ENCODE data around the gene LHX2. TPM values are rescaled to one million over a fixed set of nuclear protein-coding genes. Genes with fewer than 3 reads are reported as not detected.

The LHX2 gene
- total RNA-seq, 1 donor = not detected

- no peak overlapping the region for H3K4me3 ChIP-seq (ENCODE audit: low read depth, low read length)
- TF ChIP-seq, protein P1, sequence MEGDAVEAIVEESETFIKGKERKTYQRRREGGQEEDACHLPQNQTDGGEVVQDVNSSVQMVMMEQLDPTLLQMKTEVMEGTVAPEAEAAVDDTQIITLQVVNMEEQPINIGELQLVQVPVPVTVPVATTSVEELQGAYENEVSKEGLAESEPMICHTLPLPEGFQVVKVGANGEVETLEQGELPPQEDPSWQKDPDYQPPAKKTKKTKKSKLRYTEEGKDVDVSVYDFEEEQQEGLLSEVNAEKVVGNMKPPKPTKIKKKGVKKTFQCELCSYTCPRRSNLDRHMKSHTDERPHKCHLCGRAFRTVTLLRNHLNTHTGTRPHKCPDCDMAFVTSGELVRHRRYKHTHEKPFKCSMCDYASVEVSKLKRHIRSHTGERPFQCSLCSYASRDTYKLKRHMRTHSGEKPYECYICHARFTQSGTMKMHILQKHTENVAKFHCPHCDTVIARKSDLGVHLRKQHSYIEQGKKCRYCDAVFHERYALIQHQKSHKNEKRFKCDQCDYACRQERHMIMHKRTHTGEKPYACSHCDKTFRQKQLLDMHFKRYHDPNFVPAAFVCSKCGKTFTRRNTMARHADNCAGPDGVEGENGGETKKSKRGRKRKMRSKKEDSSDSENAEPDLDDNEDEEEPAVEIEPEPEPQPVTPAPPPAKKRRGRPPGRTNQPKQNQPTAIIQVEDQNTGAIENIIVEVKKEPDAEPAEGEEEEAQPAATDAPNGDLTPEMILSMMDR (IDR thresholded peaks at IDR 0.05; ENCODE audit: insufficient read depth, low read length) = no peak
- DNase-seq (ENCODE audit: low read depth) = no peak
These were observed 1.9 kb upstream of the LHX2 start for GRCh38 chr9:124009531-124010217.

- TF ChIP-seq, protein P1 (IDR thresholded peaks at IDR 0.05; ENCODE audit: insufficient read depth, low read length) = no peak
- no peak overlapping the region for H3K4me3 ChIP-seq (ENCODE audit: low read depth, low read length)
- no peak for DNase-seq (ENCODE audit: low read depth)
These were observed 1.3 kb upstream of the LHX2 start for GRCh38 chr9:124010303-124010664.

GRCh38 chr9:124010665-124011321, 775 bp upstream of the LHX2 start:
- H3K4me3 ChIP-seq (ENCODE audit: low read depth, low read length) = peak overlapping the region; percentile 22
- no peak for DNase-seq (ENCODE audit: low read depth)

DNA sequence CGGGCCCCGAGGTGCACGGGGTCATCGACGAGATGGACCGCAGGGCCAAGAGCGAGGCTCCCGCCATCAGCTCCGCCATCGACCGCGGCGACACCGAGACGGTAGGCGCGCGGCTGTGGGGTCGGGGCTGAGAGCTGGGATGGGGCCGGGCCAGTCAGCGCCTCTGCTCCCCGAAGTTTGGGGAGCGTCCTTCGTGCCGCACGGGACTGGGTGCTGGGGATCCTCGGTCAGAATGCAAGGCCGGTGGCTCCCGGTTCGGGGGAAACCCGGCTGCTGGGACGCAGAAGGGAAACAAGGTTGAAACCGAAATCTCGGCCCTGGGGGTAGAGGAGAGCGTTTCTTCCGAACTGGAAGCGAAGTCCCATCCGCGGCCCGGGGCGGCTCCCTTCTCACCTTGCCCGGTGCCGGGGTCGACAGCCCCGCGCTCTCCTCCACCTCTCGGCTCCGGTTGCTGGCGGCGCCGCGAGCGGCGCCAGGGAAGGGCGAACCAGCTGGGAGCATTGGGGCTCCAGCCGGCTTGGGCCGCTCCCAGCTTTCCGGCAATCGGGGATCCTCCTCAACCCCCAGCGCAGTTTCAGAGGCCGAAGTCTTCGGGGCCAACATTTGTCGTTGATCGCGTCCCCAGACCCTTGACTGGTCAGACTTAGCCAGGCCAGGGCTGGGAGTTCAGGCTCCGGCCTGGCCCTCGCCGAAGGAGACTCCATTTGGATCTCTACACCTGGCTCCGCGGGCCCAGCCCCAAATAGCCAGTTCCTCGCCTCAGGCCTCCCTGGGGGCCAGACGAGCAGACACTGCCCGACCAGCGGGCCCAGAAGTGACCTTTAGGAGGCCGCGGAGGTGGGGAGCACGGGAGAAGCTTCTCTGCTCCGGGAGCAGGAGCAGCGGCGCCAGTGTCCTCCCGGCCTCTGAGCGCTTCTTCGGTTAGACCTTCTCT, 1.1 kb downstream of the LHX2 start:
- TF ChIP-seq, protein P1 (IDR thresholded peaks at IDR 0.05; ENCODE audit: insufficient read depth, low read length) = no peak
- DNase-seq (ENCODE audit: low read depth) = no peak

More at GRCh38 chr9:124010665-124011321, 775 bp upstream of the LHX2 start:
- TF ChIP-seq, protein P1 (IDR thresholded peaks at IDR 0.05; ENCODE audit: insufficient read depth, low read length) = no peak

DNA sequence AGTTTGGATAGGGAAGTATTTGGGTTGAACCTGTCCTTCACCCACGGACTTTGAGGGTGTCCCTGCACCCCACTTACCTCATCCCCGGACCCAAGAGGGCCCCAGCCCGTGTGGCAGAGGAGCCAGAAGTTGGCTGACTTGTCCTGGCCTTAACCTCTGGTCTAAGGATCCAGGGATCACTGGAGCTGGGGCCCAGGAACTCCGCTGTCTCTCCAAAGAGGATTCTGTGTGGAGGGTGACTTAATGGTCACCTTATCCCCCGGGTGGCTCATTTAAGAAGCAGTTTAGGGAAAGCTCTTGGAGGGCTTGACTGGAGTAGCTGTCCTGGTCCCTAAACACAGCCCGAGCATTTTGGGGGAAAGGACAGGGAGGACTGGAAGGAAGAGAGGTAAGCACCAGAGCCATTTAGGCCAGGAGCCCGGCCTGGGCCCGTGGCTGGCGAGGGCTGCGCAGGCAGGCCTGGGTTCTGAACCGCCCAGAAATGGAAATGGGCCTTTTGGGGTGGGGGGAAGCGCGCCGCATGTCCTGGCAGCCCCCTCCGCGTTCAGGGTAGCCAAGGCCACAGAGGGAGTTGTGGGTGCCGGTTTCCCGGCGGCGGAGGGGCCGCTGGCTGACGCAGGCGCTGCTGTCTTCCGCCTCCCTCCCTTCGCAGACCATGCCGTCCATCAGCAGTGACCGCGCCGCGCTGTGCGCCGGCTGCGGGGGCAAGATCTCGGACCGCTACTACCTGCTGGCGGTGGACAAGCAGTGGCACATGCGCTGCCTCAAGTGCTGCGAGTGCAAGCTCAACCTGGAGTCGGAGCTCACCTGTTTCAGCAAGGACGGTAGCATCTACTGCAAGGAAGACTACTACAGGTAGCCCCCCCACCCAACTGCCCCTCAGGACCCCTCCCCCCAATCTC, 2.0 kb downstream of the LHX2 start:
- H3K4me3 ChIP-seq (ENCODE audit: low read depth, low read length) = no peak overlapping the region
- DNase-seq (ENCODE audit: low read depth) = no peak
- TF ChIP-seq, protein P1 (IDR thresholded peaks at IDR 0.05; ENCODE audit: insufficient read depth, low read length) = no peak

More for the DNA sequence above, 1.1 kb downstream of the LHX2 start:
- H3K4me3 ChIP-seq (ENCODE audit: low read depth, low read length) = no peak overlapping the region

Measured in fibroblast of the aortic adventitia (primary cell).